HT-29 (cell line): Measurements from ENCODE around the gene ADGRF5. TPM values are rescaled to one million over a fixed set of nuclear protein-coding genes. Genes with fewer than 3 reads are reported as not detected.

Experiments used
- DNase-seq: peaks from one replicate; pipeline ENCODE4 v3.0.0-alpha.2; 2015; ENCODE audit warnings: low spot score
- total RNA-seq: library from RNA; depleted of rRNA; stranded (reverse); fragments of >200 nt; shearing (Covaris generic); gene quantifications from 2 replicates; pipeline ENCODE4 v1.2.3, GENCODE V29; 2014

The ADGRF5 gene
- total RNA-seq, 1 experiment from 2014 or later, result not detected

- peak; percentile 57 for DNase-seq
Observed at GRCh38 chr6:46932526-46933319, 11.0 kb upstream of the ADGRF5 start.

DNA sequence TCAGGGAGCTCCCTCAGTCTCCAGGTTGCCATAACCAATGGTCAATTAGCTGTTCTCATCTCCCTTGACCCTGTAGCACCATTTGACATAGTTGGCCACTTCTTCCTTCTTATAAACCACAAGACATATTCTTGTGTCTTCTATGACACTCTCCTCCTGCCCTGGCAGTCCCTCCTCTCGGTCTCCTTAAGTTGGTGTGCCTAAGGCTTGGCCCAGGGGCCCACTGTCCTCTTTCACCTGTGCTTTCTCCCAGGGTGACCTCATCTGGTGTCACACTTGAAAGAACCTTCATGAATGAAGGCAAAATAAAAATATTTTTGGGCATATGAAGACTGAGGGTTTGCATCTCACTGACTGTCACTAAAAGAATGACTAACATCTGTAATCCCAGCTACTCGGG, 9.7 kb upstream of the ADGRF5 start:
- no peak for DNase-seq

- no peak for DNase-seq
Observed at GRCh38 chr6:46930331-46930730, 8.6 kb upstream of the ADGRF5 start.

- DNase-seq, result no peak
Observed at GRCh38 chr6:46927066-46927465, 5.3 kb upstream of the ADGRF5 start.

DNA sequence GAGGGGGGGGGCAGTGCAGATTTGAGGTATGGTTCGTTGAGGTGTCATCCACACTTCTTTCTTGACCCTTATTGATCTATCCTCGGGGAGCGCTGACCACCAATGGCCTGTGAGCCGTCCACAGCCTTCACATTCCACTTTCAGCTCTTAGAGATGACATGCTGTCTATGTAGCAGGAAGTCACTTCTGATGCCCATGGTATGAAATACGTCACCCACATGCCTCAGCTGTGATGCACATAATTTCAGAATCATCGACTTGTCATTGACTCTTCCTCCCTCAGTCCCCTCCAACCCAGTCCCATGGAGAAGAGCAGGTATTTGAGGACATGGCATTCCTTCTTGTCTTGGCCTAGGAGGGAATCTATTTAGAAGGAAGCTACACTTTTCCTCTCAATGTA, 4.7 kb upstream of the ADGRF5 start:
- no peak for DNase-seq

DNA sequence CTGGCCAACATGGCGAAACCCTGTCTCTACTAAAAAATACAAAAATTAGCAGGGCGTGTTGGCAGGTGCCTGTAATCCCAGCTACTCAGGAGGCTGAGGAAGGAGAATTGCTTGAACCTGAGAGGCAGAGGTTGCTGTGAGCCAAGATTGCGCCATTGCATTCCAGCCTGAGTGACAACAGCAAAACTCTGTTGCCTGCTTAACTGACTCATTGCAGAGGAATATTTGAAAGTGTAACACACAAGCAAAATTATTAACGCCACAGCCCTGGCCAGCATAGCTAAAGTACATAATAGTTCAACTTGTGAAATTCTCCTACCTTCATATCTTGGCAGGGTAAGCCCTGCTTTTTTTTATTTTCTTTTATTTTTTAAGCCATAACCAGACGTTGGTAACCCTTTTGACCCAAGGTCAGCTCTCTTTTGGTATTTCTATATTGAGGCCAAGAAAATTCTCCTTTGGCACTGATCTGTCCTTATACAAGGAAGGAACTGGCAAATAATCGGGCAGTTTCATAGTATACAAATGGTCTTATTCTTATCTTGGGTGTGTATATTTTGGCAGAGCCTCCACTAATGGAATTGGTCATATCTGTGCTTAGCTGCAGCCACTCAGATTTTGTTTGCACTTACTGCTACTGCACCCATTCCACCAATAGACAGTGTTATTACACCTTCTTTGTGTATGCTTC, 4.0 kb upstream of the ADGRF5 start:
- DNase-seq, result peak; percentile 33

DNA sequence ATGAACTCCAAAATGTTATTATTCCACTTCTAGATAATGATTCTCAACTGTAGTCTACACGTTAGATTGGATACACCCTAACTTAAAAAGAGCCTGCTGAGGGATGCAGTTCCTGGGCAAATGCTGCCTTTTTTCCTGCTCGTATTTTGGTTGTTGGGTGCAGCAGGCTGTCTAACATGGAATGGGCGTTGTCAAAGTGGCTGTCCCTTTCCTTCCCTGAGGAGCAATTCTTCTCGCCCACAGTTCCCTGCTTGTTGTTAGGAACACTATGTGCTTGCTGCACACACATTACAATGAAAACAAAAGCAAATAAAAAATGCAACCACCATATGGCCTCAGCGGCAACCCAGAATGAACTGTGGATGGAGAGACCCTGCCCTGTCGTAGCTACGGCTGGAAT, 1.7 kb upstream of the ADGRF5 start:
- DNase-seq, result no peak

DNA sequence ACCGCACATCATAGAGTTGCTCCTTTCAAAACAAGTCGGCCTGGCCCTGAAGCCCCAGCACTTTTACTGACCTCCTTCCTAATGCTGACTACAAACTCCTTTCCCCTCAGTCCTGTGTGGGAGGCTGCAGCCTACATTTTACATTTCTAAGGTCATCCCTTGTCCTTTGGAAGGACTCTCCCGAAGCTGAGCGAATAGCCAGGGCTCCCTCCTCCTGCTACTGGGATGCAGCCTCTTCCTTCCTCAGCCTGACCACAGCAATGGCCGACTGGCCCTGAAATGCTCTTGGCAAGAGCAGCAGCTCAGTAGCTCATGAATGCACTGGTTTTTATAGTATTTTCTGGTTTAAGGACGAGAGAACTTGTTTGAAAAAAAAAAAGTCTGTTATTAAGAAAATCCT, 679 bp downstream of the ADGRF5 start:
- no peak for DNase-seq

DNA sequence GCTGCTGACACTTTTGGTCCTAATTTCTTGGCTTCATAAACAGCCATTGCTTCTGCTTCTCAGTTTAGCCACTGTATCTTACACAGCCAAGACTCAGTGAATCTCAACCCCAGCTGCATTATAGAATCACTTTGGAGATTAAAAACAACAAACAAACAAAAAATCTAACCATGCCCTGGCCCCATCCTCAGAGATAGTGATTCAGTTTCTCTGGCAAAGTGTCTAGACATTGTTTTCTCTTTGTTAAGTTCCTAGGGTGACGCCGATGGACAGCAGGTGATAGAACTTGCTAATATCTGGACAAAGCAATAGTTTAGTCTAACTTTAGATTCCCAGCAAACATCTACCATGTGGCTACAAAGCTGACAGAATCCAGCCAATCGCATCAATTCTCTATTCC, 2.9 kb downstream of the ADGRF5 start:
- no peak for DNase-seq

GRCh38 chr6:46917002-46917545, 4.7 kb downstream of the ADGRF5 start:
- no peak for DNase-seq

GRCh38 chr6:46915866-46916265, 5.9 kb downstream of the ADGRF5 start:
- no peak for DNase-seq

DNA sequence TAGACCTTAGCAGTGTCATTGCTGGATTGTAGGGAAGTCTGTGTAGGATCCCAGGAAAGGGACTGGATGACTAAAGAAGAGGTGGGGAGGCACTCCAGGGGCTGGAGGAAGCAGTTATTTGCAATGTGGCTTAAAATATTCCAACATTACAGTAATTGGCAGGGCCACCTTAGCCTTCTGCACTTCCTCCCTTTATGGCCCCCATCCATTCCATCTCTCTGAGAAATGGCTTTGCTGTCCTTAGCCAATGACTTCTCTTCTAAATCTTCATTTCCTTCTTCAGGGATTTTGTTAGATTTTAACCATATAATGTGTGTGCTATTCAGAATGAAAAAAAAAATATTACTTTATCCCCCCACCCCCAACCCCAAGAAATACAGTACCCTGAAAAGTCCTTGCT, 6.4 kb downstream of the ADGRF5 start:
- no peak for DNase-seq

- no peak for DNase-seq
Observed at GRCh38 chr6:46914279-46914810, 7.4 kb downstream of the ADGRF5 start.

- DNase-seq, result no peak
Observed at GRCh38 chr6:46909371-46909770, 12.4 kb downstream of the ADGRF5 start.

- no peak for DNase-seq
Observed at GRCh38 chr6:46906776-46907175, 15.0 kb downstream of the ADGRF5 start.

GRCh38 chr6:46904117-46904516, 17.6 kb downstream of the ADGRF5 start:
- DNase-seq, result no peak

DNA sequence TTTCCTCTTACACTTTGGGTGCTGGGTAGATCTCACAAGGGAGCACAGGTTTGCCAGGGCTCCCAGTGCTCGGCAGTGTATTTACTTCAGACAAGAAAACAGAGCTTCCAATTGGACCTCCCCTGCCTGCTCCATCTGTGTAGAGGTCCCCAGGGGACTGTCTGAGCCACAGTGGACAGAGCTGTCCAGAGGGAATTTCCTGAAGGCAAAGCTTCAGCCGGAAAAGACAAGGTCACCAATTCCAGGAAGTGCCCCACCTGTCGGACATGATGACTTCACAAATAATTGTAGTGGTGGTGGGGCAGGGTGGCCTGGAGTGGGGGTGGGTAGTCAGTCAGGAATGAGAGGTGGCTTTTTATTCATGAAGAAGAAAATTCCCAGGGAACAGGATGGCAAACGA, 18.6 kb downstream of the ADGRF5 start:
- DNase-seq, result no peak

DNA sequence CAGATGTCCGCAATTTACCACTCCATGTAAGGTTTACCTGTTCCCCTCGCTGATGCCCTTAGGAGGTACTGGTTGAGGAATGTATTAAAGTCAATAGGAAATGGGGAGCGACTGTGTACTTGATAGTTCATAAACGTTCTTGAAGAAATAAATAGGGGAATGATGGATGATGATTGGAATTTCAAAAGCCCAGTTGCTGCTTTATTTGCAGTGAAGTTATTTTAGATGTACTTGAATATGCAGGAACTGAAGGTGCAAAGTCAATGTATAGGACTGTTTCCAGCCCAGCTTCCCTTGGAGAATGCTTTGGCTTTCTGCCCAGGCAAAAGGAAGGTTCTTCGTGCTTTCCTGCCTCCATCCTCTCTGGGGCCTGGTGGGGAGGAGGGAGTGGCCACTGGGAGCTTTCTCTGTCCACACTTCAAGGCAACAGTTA, 19.8 kb downstream of the ADGRF5 start:
- DNase-seq, result no peak

DNA sequence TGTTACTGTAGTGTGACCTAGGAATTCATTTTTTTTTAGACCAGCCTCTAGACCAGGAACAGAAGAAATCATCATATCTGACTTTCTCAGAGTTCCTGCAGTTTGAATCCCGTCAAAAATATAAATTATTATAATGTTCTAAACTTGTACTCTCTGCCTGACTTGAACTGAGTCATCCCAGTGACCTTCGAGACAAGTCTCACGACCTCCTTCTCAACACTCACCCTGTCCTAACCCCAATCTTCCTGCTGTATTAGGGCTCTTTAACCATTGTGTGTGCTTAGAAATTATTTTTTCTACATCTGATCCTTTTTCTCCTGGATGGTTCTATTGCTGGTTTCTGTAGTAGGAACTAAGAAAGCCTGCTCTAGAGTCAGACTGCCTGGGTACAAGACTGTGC, 21.5 kb downstream of the ADGRF5 start:
- no peak for DNase-seq

DNA sequence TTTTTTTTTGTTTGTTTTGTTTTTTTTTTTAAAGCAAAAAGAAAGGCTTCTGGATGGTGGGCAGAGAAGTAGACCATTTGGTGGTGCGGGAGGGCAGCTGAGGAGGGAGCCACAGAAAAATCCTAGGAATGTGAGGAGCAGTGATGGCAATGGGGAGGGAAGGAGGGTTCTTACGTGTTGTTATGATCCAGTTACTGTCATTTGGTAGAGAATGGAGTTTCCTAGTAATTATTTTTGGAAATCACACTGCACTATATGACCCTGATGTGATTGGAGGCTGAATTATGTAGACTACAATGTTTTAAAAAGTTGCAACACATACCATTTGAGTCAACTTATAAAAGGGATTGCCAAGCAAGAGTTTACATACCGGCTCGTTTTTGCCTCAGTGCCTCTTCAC, 22.1 kb downstream of the ADGRF5 start:
- no peak for DNase-seq

- no peak for DNase-seq
Observed at GRCh38 chr6:46898006-46898405, 23.7 kb downstream of the ADGRF5 start.

DNA sequence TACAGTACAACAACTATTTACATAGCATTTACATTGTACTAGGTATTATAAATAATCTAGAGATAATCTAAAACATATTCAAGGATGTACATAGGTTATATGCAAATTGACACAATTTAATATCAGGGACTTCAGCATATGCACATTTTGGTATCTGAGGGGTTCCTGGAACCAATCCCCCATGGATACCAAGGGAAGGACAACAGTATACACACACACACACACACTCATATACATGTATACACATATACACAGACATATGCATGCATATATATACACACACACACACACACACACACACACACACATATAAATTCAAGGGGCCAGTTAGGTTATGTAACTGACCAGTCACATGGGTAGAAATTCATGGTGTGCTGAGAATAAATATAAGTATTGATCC, 24.9 kb downstream of the ADGRF5 start:
- DNase-seq, result no peak

- DNase-seq, result no peak
Observed at GRCh38 chr6:46895930-46896329, 25.8 kb downstream of the ADGRF5 start.
